ENCODE measurements around the gene INHA. TPM values are rescaled to one million over a fixed set of nuclear protein-coding genes. Genes with fewer than 3 reads are reported as not detected.

Gene INHA
- total RNA-seq, 1 experiment from 2014 or later = 0.31 TPM

DNA sequence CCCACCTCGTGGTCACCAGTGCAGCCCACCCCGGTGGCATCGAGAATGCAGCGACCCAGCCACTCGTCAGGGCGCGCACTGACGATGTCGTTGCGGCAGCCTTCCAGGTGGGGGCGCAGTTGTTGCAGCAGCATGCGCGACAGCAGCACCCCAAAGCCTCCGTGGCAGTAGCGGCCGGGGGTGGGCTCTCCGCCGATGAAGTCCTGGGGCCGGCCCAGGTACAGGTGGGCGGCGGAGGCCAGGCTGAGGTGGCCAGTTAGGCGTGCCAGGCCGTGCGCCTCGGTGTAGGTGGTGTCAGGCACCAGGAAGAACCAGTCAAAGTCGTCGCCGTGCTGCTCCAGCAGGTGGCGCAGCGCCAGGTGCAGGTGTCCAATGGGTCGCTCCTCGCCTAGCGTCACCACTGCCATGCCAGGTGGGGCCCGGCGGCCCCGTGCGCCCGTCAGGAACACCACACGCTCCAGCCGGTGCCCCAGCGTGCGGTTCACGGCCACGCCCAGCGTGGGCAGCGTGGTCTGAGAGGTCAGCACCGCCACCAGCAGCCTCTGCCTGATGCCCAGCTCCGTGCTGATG, 30.4 kb upstream of the INHA start:
- Mint-ChIP-seq H3K4me1 (peaks cover 39 to 40% of the 10 kb centered on the region in 2 experiments), H3K27me3 (ENCODE audit: low read depth) (peaks cover 27% of the 10 kb centered on the region), H3K4me3 (peak overlapping the region; percentile 87 to 94), H3K9me3 (peaks cover 0 to 4% of the 10 kb centered on the region in 2 experiments; a peak in 1 of 5 replicates), H3K27ac (peak overlapping the region in 1 of 3 experiments; percentile 73; a peak in 1 of 7 replicates), H3K36me3 (ENCODE audit: insufficient read depth in 1 of 3, low read depth in 3 of 3) (peaks cover 18 to 31% (median 21%) of the 10 kb centered on the region in 3 experiments)
- Histone ChIP-seq H3K4me1 (ENCODE audit: insufficient read depth, low read length) (peaks cover 8% of the 10 kb centered on the region; the same call in 1 of the 2 replicates), H3K4ac (ENCODE audit: low read depth, low read length) (no peak overlapping the region), H2AFZ (ENCODE audit: low read length) (no peak overlapping the region), H3T11ph (ENCODE audit: low read length) (no peak overlapping the region), H2AK5ac (ENCODE audit: insufficient read length, low read length) (no peak overlapping the region), H3K18ac (ENCODE audit: insufficient read length, low read depth, low read length) (no peak overlapping the region), H3K9me3 (ENCODE audit: control insufficient read depth, low read depth, low read length) (no peaks in the 10 kb centered on the region), H2BK120ac (ENCODE audit: low read depth, low read length, poor library complexity, severe bottlenecking) (no peak overlapping the region), H3K56ac (ENCODE audit: insufficient read length, low read depth, low read length) (no peak overlapping the region), H3K79me1 (ENCODE audit: insufficient read depth, low read depth, low read length, poor library complexity, severe bottlenecking) (no peaks in the 10 kb centered on the region), H4K5ac (ENCODE audit: insufficient read length, low read depth, low read length) (no peak overlapping the region), H3K14ac (ENCODE audit: insufficient read depth, low read length) (no peak overlapping the region), H4K8ac (replicated peaks; ENCODE audit: insufficient read length, low read depth, low read length) (no peak overlapping the region), H3K4me2 (ENCODE audit: insufficient read depth, insufficient read length, low read length) (peak overlapping the region; percentile 94), H3K23ac (ENCODE audit: insufficient read length, low read depth, low read length) (no peak overlapping the region), H3K27me3 (ENCODE audit: insufficient read depth, low read length) (no peaks in the 10 kb centered on the region), H3K23me2 (ENCODE audit: insufficient read length, low read depth, low read length, poor library complexity, severe bottlenecking) (peaks cover 16% of the 10 kb centered on the region), H2BK5ac (ENCODE audit: insufficient read length, low read length) (no peak overlapping the region), H2BK12ac (ENCODE audit: insufficient read length, low read depth, low read length) (no peak overlapping the region), H3K27ac (ENCODE audit: insufficient read length, low read depth, low read length) (no peak overlapping the region), H3K79me2 (ENCODE audit: insufficient read depth, low read length) (no peaks in the 10 kb centered on the region), H2BK15ac (ENCODE audit: low read depth, low read length) (no peak overlapping the region), H3K9ac (ENCODE audit: extremely low read depth, insufficient read length, low read length) (no peak overlapping the region), H2BK20ac (ENCODE audit: low read depth, low read length, poor library complexity, severe bottlenecking) (no peak overlapping the region), H4K20me1 (ENCODE audit: control insufficient read depth, insufficient read depth, insufficient read length) (no peaks in the 10 kb centered on the region), H4K91ac (ENCODE audit: insufficient read length, low read depth, low read length) (no peak overlapping the region)
- peak; percentile 100 for TF ChIP-seq CTCF (conservative IDR thresholded peaks at IDR 0.05)
- WGBS (ENCODE audit: extremely low coverage, insufficient read length, low lambda C conversion rate) = no CpG with 5 or more reads among the region's 48 CpGs
- DNase-seq = peak; percentile 95
